Breast epithelium (tissue), 3 donors: ENCODE results near the gene DNAJB12.
A peak's percentile ranks its signal among the peaks of the same experiment; 100 is the strongest.

Source experiments
- POLR2AphosphoS5 ChIP-seq, 3 donors: sonication (generic); formaldehyde crosslinking; IDR thresholded peaks; one replicate each; pipeline ENCODE4 v1.6.1; 2017; ENCODE audit warnings: antibody characterized with exemption in 3 of 3
- TF ChIP-seq, protein P1 (sequence below), 3 donors: fragments of 450-650 bp; IDR thresholded peaks; one replicate each; pipeline ENCODE4 v1.5.1; 2016 to 2017; ENCODE audit warnings: antibody characterized with exemption in 3 of 3, mild to moderate bottlenecking in 3 of 3, moderate library complexity in 3 of 3

DNA sequence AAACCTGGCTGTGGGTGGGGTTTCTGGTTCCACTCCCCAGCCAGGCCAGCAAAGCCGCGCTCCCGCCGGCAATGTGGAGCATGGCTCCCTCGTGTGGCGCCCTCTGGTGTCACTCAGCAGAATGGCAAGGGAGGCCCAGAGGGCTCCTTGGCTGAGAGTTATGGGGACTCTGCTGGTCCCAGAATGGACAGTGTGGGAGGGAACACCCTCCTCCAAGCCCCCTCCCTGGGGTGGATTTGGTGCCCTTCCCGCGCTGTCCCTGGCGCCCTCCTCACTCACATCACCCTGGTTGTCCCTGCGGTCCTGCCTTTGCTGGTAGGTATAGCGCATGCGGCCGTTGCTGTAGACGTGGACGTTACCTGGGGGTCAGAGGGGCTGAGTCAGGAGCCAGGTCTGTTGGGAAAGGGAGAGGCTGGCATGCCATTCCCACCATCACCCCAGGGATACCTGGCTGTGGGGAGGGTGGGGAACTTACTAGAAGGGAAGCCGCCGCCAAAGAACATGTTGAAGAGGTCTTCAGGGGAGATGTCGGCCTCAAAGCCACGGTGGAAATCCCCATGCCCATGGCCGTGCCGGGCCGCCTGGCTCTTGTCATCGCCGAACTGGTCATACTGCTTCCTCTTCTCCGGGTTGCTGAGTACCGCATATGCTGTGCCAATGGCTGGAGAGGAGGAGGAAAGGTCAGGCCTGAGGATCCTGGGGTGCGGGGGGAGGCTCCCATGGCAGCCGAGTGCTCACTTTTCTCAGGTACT lies 14.0 kb downstream of the DNAJB12 start:
- TF ChIP-seq, protein P1, sequence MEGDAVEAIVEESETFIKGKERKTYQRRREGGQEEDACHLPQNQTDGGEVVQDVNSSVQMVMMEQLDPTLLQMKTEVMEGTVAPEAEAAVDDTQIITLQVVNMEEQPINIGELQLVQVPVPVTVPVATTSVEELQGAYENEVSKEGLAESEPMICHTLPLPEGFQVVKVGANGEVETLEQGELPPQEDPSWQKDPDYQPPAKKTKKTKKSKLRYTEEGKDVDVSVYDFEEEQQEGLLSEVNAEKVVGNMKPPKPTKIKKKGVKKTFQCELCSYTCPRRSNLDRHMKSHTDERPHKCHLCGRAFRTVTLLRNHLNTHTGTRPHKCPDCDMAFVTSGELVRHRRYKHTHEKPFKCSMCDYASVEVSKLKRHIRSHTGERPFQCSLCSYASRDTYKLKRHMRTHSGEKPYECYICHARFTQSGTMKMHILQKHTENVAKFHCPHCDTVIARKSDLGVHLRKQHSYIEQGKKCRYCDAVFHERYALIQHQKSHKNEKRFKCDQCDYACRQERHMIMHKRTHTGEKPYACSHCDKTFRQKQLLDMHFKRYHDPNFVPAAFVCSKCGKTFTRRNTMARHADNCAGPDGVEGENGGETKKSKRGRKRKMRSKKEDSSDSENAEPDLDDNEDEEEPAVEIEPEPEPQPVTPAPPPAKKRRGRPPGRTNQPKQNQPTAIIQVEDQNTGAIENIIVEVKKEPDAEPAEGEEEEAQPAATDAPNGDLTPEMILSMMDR (IDR thresholded peaks at IDR 0.05), result peak; percentile 62 to 93 (median 92)
- TF ChIP-seq POLR2AphosphoS5 (IDR thresholded peaks at IDR 0.05), result peak in 2 of 3 donors; percentile 25 to 49
